ENCODE data around the gene ASPSCR1.

- peak; percentile 73 to 91 for TF ChIP-seq POLR2A (IDR thresholded peaks at IDR 0.05)
- TF ChIP-seq, protein P1, sequence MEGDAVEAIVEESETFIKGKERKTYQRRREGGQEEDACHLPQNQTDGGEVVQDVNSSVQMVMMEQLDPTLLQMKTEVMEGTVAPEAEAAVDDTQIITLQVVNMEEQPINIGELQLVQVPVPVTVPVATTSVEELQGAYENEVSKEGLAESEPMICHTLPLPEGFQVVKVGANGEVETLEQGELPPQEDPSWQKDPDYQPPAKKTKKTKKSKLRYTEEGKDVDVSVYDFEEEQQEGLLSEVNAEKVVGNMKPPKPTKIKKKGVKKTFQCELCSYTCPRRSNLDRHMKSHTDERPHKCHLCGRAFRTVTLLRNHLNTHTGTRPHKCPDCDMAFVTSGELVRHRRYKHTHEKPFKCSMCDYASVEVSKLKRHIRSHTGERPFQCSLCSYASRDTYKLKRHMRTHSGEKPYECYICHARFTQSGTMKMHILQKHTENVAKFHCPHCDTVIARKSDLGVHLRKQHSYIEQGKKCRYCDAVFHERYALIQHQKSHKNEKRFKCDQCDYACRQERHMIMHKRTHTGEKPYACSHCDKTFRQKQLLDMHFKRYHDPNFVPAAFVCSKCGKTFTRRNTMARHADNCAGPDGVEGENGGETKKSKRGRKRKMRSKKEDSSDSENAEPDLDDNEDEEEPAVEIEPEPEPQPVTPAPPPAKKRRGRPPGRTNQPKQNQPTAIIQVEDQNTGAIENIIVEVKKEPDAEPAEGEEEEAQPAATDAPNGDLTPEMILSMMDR (IDR thresholded peaks at IDR 0.05), result peak; percentile 21 to 85 (median 58)
Observed at GRCh38 chr17:82037092-82037888, 59.9 kb downstream of the ASPSCR1 start, which contains the start of gene DCXR.
